ENCODE results near the gene SUSD6.

The SUSD6 gene

GRCh38 chr14:69579476-69579875, 31.9 kb upstream of the SUSD6 start:
- TF ChIP-seq CTCF (conservative IDR thresholded peaks at IDR 0.05; ENCODE audit: low read length), result no peak
- no peak for DNase-seq (ENCODE audit: low read depth)
- no peak overlapping the region for H3K4me3 ChIP-seq (ENCODE audit: low read length)

GRCh38 chr14:69580009-69580577, 31.3 kb upstream of the SUSD6 start:
- peak; percentile 88 for DNase-seq (ENCODE audit: low read depth)
- no peak overlapping the region for H3K4me3 ChIP-seq (ENCODE audit: low read length)
- TF ChIP-seq CTCF (conservative IDR thresholded peaks at IDR 0.05; ENCODE audit: low read length), result peak; percentile 72

- TF ChIP-seq CTCF (conservative IDR thresholded peaks at IDR 0.05; ENCODE audit: low read length), result no peak
- H3K4me3 ChIP-seq (ENCODE audit: low read length), result no peak overlapping the region
- no peak for DNase-seq (ENCODE audit: low read depth)
Measured at GRCh38 chr14:69581316-69581935, 30.0 kb upstream of the SUSD6 start.

GRCh38 chr14:69582212-69582611, 29.2 kb upstream of the SUSD6 start:
- TF ChIP-seq CTCF (conservative IDR thresholded peaks at IDR 0.05; ENCODE audit: low read length), result no peak
- no peak overlapping the region for H3K4me3 ChIP-seq (ENCODE audit: low read length)
- DNase-seq (ENCODE audit: low read depth), result no peak

- no peak overlapping the region for H3K4me3 ChIP-seq (ENCODE audit: low read length)
- TF ChIP-seq CTCF (conservative IDR thresholded peaks at IDR 0.05; ENCODE audit: low read length), result no peak
- no peak for DNase-seq (ENCODE audit: low read depth)
Measured at GRCh38 chr14:69582829-69583228, 28.6 kb upstream of the SUSD6 start.

GRCh38 chr14:69584389-69584788, 27.0 kb upstream of the SUSD6 start:
- no peak for DNase-seq (ENCODE audit: low read depth)
- no peak overlapping the region for H3K4me3 ChIP-seq (ENCODE audit: low read length)
- TF ChIP-seq CTCF (conservative IDR thresholded peaks at IDR 0.05; ENCODE audit: low read length), result no peak

- DNase-seq (ENCODE audit: low read depth), result peak; percentile 74
- TF ChIP-seq CTCF (conservative IDR thresholded peaks at IDR 0.05; ENCODE audit: low read length), result no peak
- no peak overlapping the region for H3K4me3 ChIP-seq (ENCODE audit: low read length)
Measured at GRCh38 chr14:69586404-69586803, 25.0 kb upstream of the SUSD6 start.

Measured in AG10803 (cell line).